ENCODE results near the gene EML1. TPM values are rescaled to one million over a fixed set of nuclear protein-coding genes. Genes with fewer than 3 reads are reported as not detected.

The EML1 gene
- total RNA-seq, 3 donors from 2014 or later (not counting 1 experiment from before 2014, with no cell fraction given), result not detected

DNA sequence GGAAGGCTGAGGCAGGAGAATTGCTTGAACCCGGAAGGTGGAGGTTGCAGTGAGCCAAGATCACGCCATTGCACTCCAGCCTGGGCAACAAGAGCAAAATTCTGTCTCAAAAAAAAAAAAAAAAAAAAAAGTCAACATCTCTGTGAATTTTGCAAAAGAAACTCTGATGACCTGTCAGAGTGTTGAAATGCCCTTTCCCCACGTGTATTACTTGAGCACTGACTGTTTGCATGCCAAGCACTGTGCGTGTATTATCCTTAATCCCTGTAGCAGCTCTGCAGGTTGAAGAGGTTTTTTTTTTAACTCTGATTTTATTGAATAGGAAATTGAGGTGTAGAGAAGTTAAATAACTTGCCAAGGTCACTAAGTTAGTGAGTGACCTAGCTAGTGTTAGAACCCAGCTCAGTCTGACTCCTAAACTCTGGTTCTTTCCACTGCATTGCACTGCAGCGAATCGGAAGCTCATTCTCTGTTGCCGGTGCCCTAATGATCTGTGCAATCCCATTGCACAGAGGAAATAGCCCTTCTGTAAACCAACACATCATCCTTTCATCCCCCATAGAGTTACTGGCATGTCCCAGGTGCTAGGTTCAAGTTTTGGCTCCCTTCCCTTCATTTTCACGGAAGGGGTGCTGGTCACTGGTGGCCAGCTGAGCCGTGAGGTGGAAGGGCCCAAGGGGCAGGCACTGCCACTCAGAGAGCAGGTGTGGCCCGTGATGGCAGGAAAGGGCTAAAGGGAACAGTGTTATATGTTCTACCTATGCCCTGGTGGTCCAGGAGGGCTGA lies 122.3 kb downstream of the EML1 start:
- Mint-ChIP-seq H3K9me3 (no peaks in the 10 kb centered on the region), H3K4me1 (no peaks in the 10 kb centered on the region), H3K27ac (no peak overlapping the region), H3K4me3 (no peak overlapping the region), H3K27me3 (ENCODE audit: low read depth in 2 of 2) (peaks cover 6 to 7% of the 10 kb centered on the region in 2 donors), H3K36me3 (no peaks in the 10 kb centered on the region)
- H3K36me3 ChIP-seq (ENCODE audit: control insufficient read depth, insufficient read depth, low read length), result no peaks in the 10 kb centered on the region
- intact Hi-C loops (cut with micrococcal nuclease), result no loop called here
- no peaks in the 10 kb centered on the region for H3K4me1 ChIP-seq (ENCODE audit: control insufficient read depth, insufficient read depth, low read length)
- TF ChIP-seq, protein P1, sequence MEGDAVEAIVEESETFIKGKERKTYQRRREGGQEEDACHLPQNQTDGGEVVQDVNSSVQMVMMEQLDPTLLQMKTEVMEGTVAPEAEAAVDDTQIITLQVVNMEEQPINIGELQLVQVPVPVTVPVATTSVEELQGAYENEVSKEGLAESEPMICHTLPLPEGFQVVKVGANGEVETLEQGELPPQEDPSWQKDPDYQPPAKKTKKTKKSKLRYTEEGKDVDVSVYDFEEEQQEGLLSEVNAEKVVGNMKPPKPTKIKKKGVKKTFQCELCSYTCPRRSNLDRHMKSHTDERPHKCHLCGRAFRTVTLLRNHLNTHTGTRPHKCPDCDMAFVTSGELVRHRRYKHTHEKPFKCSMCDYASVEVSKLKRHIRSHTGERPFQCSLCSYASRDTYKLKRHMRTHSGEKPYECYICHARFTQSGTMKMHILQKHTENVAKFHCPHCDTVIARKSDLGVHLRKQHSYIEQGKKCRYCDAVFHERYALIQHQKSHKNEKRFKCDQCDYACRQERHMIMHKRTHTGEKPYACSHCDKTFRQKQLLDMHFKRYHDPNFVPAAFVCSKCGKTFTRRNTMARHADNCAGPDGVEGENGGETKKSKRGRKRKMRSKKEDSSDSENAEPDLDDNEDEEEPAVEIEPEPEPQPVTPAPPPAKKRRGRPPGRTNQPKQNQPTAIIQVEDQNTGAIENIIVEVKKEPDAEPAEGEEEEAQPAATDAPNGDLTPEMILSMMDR (IDR thresholded peaks at IDR 0.05), result no peak
- H3K27ac ChIP-seq (ENCODE audit: low read length), result no peak overlapping the region
- no peaks in the 10 kb centered on the region for H3K9me3 ChIP-seq (ENCODE audit: control insufficient read depth, insufficient read depth, low read length)
- 85% methylated on average over 10 of the region's 10 CpGs for WGBS (ENCODE audit: insufficient coverage)
- H3K27me3 ChIP-seq (ENCODE audit: control insufficient read depth, insufficient read depth, low read length), result no peaks in the 10 kb centered on the region
- H3K4me3 ChIP-seq (ENCODE audit: low read length), result no peak overlapping the region
- no peak for DNase-seq
- no peak for ATAC-seq

DNA sequence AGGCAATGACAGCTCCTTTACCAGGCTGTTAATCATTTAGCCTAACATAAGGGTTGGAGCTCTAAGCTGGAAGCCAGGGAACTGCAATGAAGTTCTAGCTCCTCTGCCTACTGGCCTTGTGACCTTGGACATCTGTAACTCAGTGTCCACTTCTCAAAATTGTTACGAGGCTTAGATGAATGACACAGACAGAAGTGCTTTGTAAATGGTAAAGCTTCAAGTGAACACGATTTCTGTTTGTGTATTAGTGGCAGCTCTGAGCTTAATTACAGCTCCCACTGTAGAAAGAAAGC lies 122.8 kb downstream of the EML1 start:
- H3K27ac Mint-ChIP-seq, result no peak overlapping the region
- intact Hi-C loops (cut with micrococcal nuclease), result no loop called here
- no peaks in the 10 kb centered on the region for H3K36me3 ChIP-seq (ENCODE audit: control insufficient read depth, insufficient read depth, low read length)
- H3K27me3 Mint-ChIP-seq (ENCODE audit: low read depth in 2 of 2), result peaks cover 6 to 7% of the 10 kb centered on the region in 2 donors
- no peaks in the 10 kb centered on the region for H3K4me1 Mint-ChIP-seq
- WGBS (ENCODE audit: insufficient coverage), result 80% methylated on average over 1 of the region's 2 CpGs
- no peak overlapping the region for H3K4me3 ChIP-seq (ENCODE audit: low read length)
- H3K9me3 ChIP-seq (ENCODE audit: control insufficient read depth, insufficient read depth, low read length), result no peaks in the 10 kb centered on the region
- H3K27me3 ChIP-seq (ENCODE audit: control insufficient read depth, insufficient read depth, low read length), result no peaks in the 10 kb centered on the region
- H3K27ac ChIP-seq (ENCODE audit: low read length), result no peak overlapping the region
- no peaks in the 10 kb centered on the region for H3K4me1 ChIP-seq (ENCODE audit: control insufficient read depth, insufficient read depth, low read length)
- H3K4me3 Mint-ChIP-seq, result no peak overlapping the region
- ATAC-seq (no peak), DNase-seq (no peak)
- TF ChIP-seq, protein P1 (IDR thresholded peaks at IDR 0.05), result no peak
- no peaks in the 10 kb centered on the region for H3K9me3 Mint-ChIP-seq
- H3K36me3 Mint-ChIP-seq, result no peaks in the 10 kb centered on the region

DNA sequence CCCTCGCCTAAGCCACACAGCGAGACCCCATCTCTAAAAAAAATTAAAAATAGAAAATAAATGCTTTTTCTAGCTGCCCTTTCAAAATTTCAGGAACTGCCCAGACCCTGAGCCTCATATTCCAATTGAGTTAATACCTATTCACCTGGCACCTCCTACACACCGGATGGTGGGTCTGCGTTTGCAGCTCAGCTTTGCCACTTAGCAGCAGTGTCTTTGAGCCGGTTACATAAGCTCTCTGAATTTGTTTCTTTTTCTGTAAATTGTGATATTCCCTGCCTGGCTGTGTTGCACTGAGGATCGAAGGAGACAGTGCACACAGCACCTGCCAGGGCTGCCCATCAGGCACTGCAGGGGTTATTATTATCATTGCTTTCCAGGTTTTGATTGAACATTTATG lies 125.6 kb downstream of the EML1 start:
- Mint-ChIP-seq H3K9me3 (no peaks in the 10 kb centered on the region), H3K27me3 (ENCODE audit: low read depth in 2 of 2) (peaks cover 4 to 12% of the 10 kb centered on the region in 2 donors), H3K4me3 (no peak overlapping the region), H3K4me1 (no peaks in the 10 kb centered on the region), H3K36me3 (no peaks in the 10 kb centered on the region), H3K27ac (no peak overlapping the region)
- whole genome bisulfite sequencing (ENCODE audit: insufficient coverage), result 92% methylated on average over 6 of the region's 6 CpGs
- Histone ChIP-seq H3K4me1 (ENCODE audit: control insufficient read depth, insufficient read depth, low read length) (no peaks in the 10 kb centered on the region), H3K27ac (ENCODE audit: low read length) (no peak overlapping the region), H3K4me3 (ENCODE audit: low read length) (no peak overlapping the region), H3K36me3 (ENCODE audit: control insufficient read depth, insufficient read depth, low read length) (no peaks in the 10 kb centered on the region), H3K27me3 (ENCODE audit: control insufficient read depth, insufficient read depth, low read length) (no peaks in the 10 kb centered on the region), H3K9me3 (ENCODE audit: control insufficient read depth, insufficient read depth, low read length) (no peaks in the 10 kb centered on the region)
- intact Hi-C loops (cut with micrococcal nuclease), result no loop called here
- ATAC-seq (no peak), DNase-seq (no peak)
- TF ChIP-seq, protein P1 (IDR thresholded peaks at IDR 0.05), result no peak

DNA sequence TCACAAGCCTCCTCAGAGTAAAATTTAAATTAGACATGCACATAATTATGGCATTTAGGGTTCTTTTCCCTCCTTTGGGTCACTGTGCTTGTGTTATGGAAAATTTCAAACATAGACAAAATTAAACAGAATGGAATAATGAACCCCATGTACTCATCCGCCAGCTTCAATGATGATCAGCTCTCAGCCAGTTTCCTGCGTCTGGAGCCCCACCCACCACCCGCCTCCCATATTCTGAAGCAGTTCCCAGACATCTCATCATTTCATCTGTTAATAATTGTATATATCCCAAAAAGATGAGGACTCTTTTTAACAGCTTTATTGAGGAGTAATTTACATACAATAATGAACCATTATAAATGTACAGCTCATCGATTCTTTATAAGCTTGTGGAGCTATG lies 128.2 kb downstream of the EML1 start:
- no peak overlapping the region for H3K4me3 Mint-ChIP-seq
- 96% methylated on average over 4 of the region's 4 CpGs for WGBS (ENCODE audit: insufficient coverage)
- Histone ChIP-seq H3K4me1 (ENCODE audit: control insufficient read depth, insufficient read depth, low read length) (no peaks in the 10 kb centered on the region), H3K9me3 (ENCODE audit: control insufficient read depth, insufficient read depth, low read length) (no peaks in the 10 kb centered on the region), H3K27ac (ENCODE audit: low read length) (no peak overlapping the region), H3K36me3 (ENCODE audit: control insufficient read depth, insufficient read depth, low read length) (no peaks in the 10 kb centered on the region), H3K27me3 (ENCODE audit: control insufficient read depth, insufficient read depth, low read length) (no peaks in the 10 kb centered on the region), H3K4me3 (ENCODE audit: low read length) (no peak overlapping the region)
- H3K4me1 Mint-ChIP-seq, result no peaks in the 10 kb centered on the region
- H3K27ac Mint-ChIP-seq, result no peak overlapping the region
- TF ChIP-seq, protein P1 (IDR thresholded peaks at IDR 0.05), result no peak
- intact Hi-C loops (cut with micrococcal nuclease), result no loop called here
- no peaks in the 10 kb centered on the region for H3K36me3 Mint-ChIP-seq
- peaks cover 4 to 12% of the 10 kb centered on the region in 2 donors for H3K27me3 Mint-ChIP-seq (ENCODE audit: low read depth in 2 of 2)
- no peaks in the 10 kb centered on the region for H3K9me3 Mint-ChIP-seq
- DNase-seq, result no peak
- ATAC-seq, result no peak

Measured in natural killer cell (primary cell).